A549 (cell line): Measurements from ENCODE around the gene SAMD8. TPM values are rescaled to one million over a fixed set of nuclear protein-coding genes. Genes with fewer than 3 reads are reported as not detected.

Experiments used
- ATAC-seq, 2 experiments: fragments of 200-7000 bp in 1 of 2; fragments of >200 bp in 1 of 2; cut with Nextera tagmentation in 1 of 2; cut with Tn5 transposase in 1 of 2; 3 replicates each; pipeline versions ENCODE4 v1.8.0 to v1.9.1; 2018 to 2020; ENCODE audit warnings: mild to moderate bottlenecking in 1 of 2, moderate library complexity in 1 of 2
- CTCF ChIA-PET: fragments of 300-600 bp; sonication (Branson Sonifier 250); formaldehyde crosslinking; extraction: SDS; loops from one replicate; lab custom pipeline; 2021; ENCODE audit warnings: antibody characterized with exemption, inconsistent platforms; lab: Yijun Ruan, JAX
- POLR2A ChIA-PET: fragments of 350-600 bp; formaldehyde crosslinking; extraction: SDS; loops from one replicate; lab custom pipeline; 2021; ENCODE audit warnings: antibody characterized with exemption, inconsistent platforms; lab: Yijun Ruan, JAX
- DNase-seq, 2 experiments: peaks; one replicate each; pipeline versions ENCODE4 v3.0.0 to v3.0.0-alpha.2; 2011 to 2016; ENCODE audit warnings: low read depth in 1 of 2, low spot score in 1 of 2
- FAIRE-seq: peaks from 2 replicates; lab custom pipeline; 2011; peaks lifted over from hg19 to GRCh38; lab: Jason Lieb, UNC
- H3K27ac ChIP-seq, 2 experiments: fragments of >200 bp; sonication (Bioruptor Twin); formaldehyde crosslinking; 3 replicates each; pipeline ENCODE4 v1.5.1; 2016 to 2017
- H3K4me1 ChIP-seq: fragments of >200 bp; sonication (Bioruptor Twin); formaldehyde crosslinking; 3 replicates; pipeline ENCODE4 v1.6.1; 2016
- H3K4me2 ChIP-seq: fragments of >200 bp; sonication (Bioruptor Twin); formaldehyde crosslinking; 3 replicates; pipeline ENCODE4 v1.6.1; 2016
- H3K4me3 ChIP-seq: fragments of >200 bp; sonication (Bioruptor Twin); formaldehyde crosslinking; 3 replicates; pipeline ENCODE4 v1.5.1; 2016
- H3K9me3 ChIP-seq: fragments of >200 bp; sonication (Bioruptor Twin); formaldehyde crosslinking; 3 replicates; pipeline ENCODE4 v1.6.1; 2016
- CBX2 ChIP-seq: fragments of 200-600 bp; sonication (generic); IDR thresholded peaks from 2 replicates; pipeline ENCODE4 v1.6.1; 2016; ENCODE audit warnings: low read depth, mild to moderate bottlenecking, borderline replicate concordance
- CBX8 ChIP-seq: fragments of 200-600 bp; sonication (generic); IDR thresholded peaks from 2 replicates; pipeline ENCODE4 v1.6.1; 2016
- CEBPB ChIP-seq, 2 experiments: fragments of >200 bp in 1 of 2; sonication (Bioruptor Twin) in 1 of 2; formaldehyde crosslinking in 1 of 2; IDR thresholded peaks; 2 replicates each; pipeline ENCODE4 v1.6.1; 2012 to 2016
- EHMT2 ChIP-seq: fragments of 200-600 bp; sonication (generic); IDR thresholded peaks from 2 replicates; pipeline ENCODE4 v1.6.1; 2016; ENCODE audit warnings: antibody characterized with exemption, low read depth, mild to moderate bottlenecking, moderate library complexity
- EP300 ChIP-seq, 2 experiments: fragments of >200 bp; sonication (Bioruptor Twin); formaldehyde crosslinking; IDR thresholded peaks; 2 replicates in 1 of 2; 3 replicates in 1 of 2; pipeline ENCODE4 v1.6.1; 2016 to 2017
- FOSB ChIP-seq: fragments of 250-450 bp; sonication (Bioruptor Pico); IDR thresholded peaks from 2 replicates; pipeline ENCODE4 v1.5.0; 2020; ENCODE audit warnings: mild to moderate bottlenecking, moderate library complexity
- FOSL2 ChIP-seq, 2 experiments: fragments of 450-650 bp in 1 of 2; fragments of >200 bp in 1 of 2; sonication (Bioruptor Twin) in 1 of 2; formaldehyde crosslinking; IDR thresholded peaks; 2 replicates each; pipeline versions ENCODE4 v1.5.0 to v1.6.1; 2016 to 2020; ENCODE audit warnings: mild to moderate bottlenecking in 1 of 2, moderate library complexity in 1 of 2
- FOXS1 ChIP-seq: fragments of 250-450 bp; sonication (Bioruptor Pico); IDR thresholded peaks from 2 replicates; pipeline ENCODE4 v1.5.0; 2020; ENCODE audit warnings: mild to moderate bottlenecking, moderate library complexity
- GATA3 ChIP-seq: IDR thresholded peaks from 2 replicates; pipeline ENCODE4 v1.6.1; 2012; ENCODE audit warnings: borderline replicate concordance
- HDAC2 ChIP-seq: fragments of 200-600 bp; sonication (generic); IDR thresholded peaks from 2 replicates; pipeline ENCODE4 v1.6.1; 2016
- HOXA7 ChIP-seq: fragments of 250-450 bp; sonication (Bioruptor Pico); IDR thresholded peaks from 2 replicates; pipeline ENCODE4 v1.5.0; 2020; ENCODE audit warnings: mild to moderate bottlenecking, moderate library complexity
- KDM1A ChIP-seq: fragments of 200-600 bp; sonication (generic); IDR thresholded peaks from 2 replicates; pipeline ENCODE4 v1.6.1; 2016; ENCODE audit warnings: low read depth, mild to moderate bottlenecking
- MAZ ChIP-seq: fragments of 150-350 bp; IDR thresholded peaks from 2 replicates; pipeline ENCODE4 v1.6.1; 2014; ENCODE audit warnings: antibody characterized with exemption, low read depth, low read length, borderline replicate concordance
- MYC ChIP-seq: IDR thresholded peaks from 2 replicates; pipeline ENCODE4 v1.6.1; 2012; ENCODE audit warnings: mild to moderate bottlenecking, inconsistent platforms, low read length, improper control_type of control experiment, borderline replicate concordance
- NPAS2 ChIP-seq: fragments of 250-450 bp; sonication (Bioruptor Pico); IDR thresholded peaks from 2 replicates; pipeline ENCODE4 v1.8.0; 2022; ENCODE audit warnings: mild to moderate bottlenecking, moderate library complexity, borderline replicate concordance
- NR3C1 ChIP-seq: fragments of >200 bp; sonication (Bioruptor Twin); formaldehyde crosslinking; IDR thresholded peaks from 3 replicates; pipeline ENCODE4 v1.6.1; 2017
- POLR2A ChIP-seq: IDR thresholded peaks from 2 replicates; pipeline ENCODE4 v1.6.1; 2012; ENCODE audit warnings: mild to moderate bottlenecking, low read length
- POLR2AphosphoS2 ChIP-seq: conservative IDR thresholded peaks from 2 replicates; pipeline ENCODE4 v1.6.1; 2012; ENCODE audit warnings: low read length, improper control_type of control experiment, inconsistent platforms
- RFX5 ChIP-seq: fragments of 450-650 bp; IDR thresholded peaks from 2 replicates; pipeline ENCODE4 v1.7.1; 2014; ENCODE audit warnings: antibody characterized with exemption, mild to moderate bottlenecking, moderate library complexity
- SREBF2 ChIP-seq: fragments of 450-650 bp; IDR thresholded peaks from 2 replicates; pipeline ENCODE4 v1.6.1; 2014; ENCODE audit warnings: mild to moderate bottlenecking, moderate library complexity
- TFCP2L1 ChIP-seq: fragments of 250-450 bp; sonication (Bioruptor Pico); IDR thresholded peaks from 2 replicates; pipeline ENCODE4 v1.5.0; 2021; ENCODE audit warnings: mild to moderate bottlenecking
- ZNF302 ChIP-seq: fragments of 250-450 bp; sonication (Bioruptor Pico); IDR thresholded peaks from 2 replicates; pipeline ENCODE4 v1.9.0; 2021; ENCODE audit warnings: inconsistent platforms, mild to moderate bottlenecking, moderate library complexity
- ZSCAN20 ChIP-seq: fragments of 250-450 bp; sonication (Bioruptor Pico); IDR thresholded peaks from 2 replicates; pipeline ENCODE4 v1.8.0; 2022; ENCODE audit warnings: mild to moderate bottlenecking, moderate library complexity
- WGBS: methylation state at CpG from one replicate; pipeline ENCODE4 v1.1.6; 2017; ENCODE audit errors: missing lambda C conversion rate; 5-methylcytosine and 5-hydroxymethylcytosine counted together
- polyA plus RNA-seq, 4 experiments: library from polyadenylated mRNA; depleted of rRNA in 3 of 4; stranded (reverse); fragments of >200 nt; fragmentation: RNase III in 1 of 4; extraction: RNeasy Plus Mini Kit Qiagen cat#74134 plus additional on column Dnase treatment in 1 of 4; gene quantifications; 2 replicates in 3 of 4; 3 replicates in 1 of 4; pipeline ENCODE4 v1.2.3, GENCODE V29; 2011 to 2017
- TF ChIP-seq, protein P1 (sequence below): fragments of >200 bp; sonication (Bioruptor Twin); formaldehyde crosslinking; IDR thresholded peaks from 3 replicates; pipeline ENCODE4 v1.5.1; 2016
- TF ChIP-seq, protein P2 (sequence below): IDR thresholded peaks from 2 replicates; pipeline ENCODE4 v1.6.1; 2012
- TF ChIP-seq, protein P3 (sequence below): IDR thresholded peaks from 2 replicates; pipeline ENCODE4 v1.6.1; 2012
- TF ChIP-seq, protein P4 (sequence below): IDR thresholded peaks from 2 replicates; pipeline ENCODE4 v1.6.1; 2012; ENCODE audit warnings: low read depth, borderline replicate concordance
- TF ChIP-seq, protein P5 (sequence below): fragments of 150-350 bp; IDR thresholded peaks from 2 replicates; pipeline ENCODE4 v1.6.1; 2014; ENCODE audit warnings: low read depth, mild to moderate bottlenecking, low read length

SAMD8 gene
- polyA plus RNA-seq, 2 of the 4 experiments (the other 2 are of a cell fraction), result 10.9 to 27.9 TPM

DNA sequence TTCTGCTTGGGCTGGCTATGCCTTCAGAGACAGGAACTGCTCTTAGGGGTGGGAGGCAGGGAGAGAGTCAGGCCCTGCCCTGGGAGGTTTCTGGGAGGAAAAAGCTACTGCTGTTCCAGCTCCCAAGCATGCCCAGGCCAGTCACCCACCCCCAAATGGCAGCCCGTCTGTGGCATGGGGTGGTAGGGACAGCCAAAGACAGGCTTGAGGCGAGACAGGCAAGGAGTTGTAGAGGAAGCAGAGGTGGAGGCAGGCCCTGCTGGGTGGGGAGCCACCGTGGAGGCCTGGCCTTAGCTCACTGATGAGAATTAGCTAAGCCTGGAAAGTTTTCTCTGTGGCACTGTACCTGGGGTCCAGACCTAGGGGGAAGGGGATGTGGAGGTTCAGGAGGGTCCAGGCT is 6.6 kb upstream of the SAMD8 start:
- Histone ChIP-seq H3K4me2 (no peak overlapping the region), H3K4me3 (no peak overlapping the region), H3K9me3 (no peaks in the 10 kb centered on the region), H3K4me1 (peaks cover 7% of the 10 kb centered on the region; the same call in 1 of the 3 replicates), H3K27ac (peak overlapping the region in 1 of 2 experiments; percentile 34; a peak in 2 of 6 replicates)
- CTCF ChIA-PET, result interaction anchor here (0.9 to 16.8 kb wide), 4 partner anchors 82 to 978 kb away, joined by 3 to 210 read pairs (median 6); partner anchors contain the start of gene COMTD1
- ATAC-seq (no peak), FAIRE-seq (no peak), DNase-seq (no peak)
- TF ChIP-seq POLR2AphosphoS2, result no peak
- TF ChIP-seq EP300 (IDR thresholded peaks at IDR 0.05), result no peak
- TF ChIP-seq NR3C1, result no peak
- TF ChIP-seq CEBPB (IDR thresholded peaks at IDR 0.05), result no peak
- TF ChIP-seq MYC, result no peak
- no peak for TF ChIP-seq FOSB (CRISPR knock-in tag)
- no peak for TF ChIP-seq ZSCAN20 (CRISPR knock-in tag)
- TF ChIP-seq SREBF2, result no peak
- TF ChIP-seq NPAS2 (CRISPR knock-in tag), result no peak
- TF ChIP-seq GATA3, result no peak
- TF ChIP-seq EHMT2, result no peak
- TF ChIP-seq, protein P1, sequence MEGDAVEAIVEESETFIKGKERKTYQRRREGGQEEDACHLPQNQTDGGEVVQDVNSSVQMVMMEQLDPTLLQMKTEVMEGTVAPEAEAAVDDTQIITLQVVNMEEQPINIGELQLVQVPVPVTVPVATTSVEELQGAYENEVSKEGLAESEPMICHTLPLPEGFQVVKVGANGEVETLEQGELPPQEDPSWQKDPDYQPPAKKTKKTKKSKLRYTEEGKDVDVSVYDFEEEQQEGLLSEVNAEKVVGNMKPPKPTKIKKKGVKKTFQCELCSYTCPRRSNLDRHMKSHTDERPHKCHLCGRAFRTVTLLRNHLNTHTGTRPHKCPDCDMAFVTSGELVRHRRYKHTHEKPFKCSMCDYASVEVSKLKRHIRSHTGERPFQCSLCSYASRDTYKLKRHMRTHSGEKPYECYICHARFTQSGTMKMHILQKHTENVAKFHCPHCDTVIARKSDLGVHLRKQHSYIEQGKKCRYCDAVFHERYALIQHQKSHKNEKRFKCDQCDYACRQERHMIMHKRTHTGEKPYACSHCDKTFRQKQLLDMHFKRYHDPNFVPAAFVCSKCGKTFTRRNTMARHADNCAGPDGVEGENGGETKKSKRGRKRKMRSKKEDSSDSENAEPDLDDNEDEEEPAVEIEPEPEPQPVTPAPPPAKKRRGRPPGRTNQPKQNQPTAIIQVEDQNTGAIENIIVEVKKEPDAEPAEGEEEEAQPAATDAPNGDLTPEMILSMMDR, result no peak
- TF ChIP-seq, protein P2, sequence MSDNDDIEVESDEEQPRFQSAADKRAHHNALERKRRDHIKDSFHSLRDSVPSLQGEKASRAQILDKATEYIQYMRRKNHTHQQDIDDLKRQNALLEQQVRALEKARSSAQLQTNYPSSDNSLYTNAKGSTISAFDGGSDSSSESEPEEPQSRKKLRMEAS, result no peak
- TF ChIP-seq RFX5, result no peak
- no peak for TF ChIP-seq FOSL2 (IDR thresholded peaks at IDR 0.05)
- TF ChIP-seq FOSL2 (CRISPR knock-in tag; IDR thresholded peaks at IDR 0.05), result no peak
- WGBS, result 60% methylated on average over 2 of the region's 3 CpGs
- POLR2A ChIA-PET, result no interaction called here

DNA sequence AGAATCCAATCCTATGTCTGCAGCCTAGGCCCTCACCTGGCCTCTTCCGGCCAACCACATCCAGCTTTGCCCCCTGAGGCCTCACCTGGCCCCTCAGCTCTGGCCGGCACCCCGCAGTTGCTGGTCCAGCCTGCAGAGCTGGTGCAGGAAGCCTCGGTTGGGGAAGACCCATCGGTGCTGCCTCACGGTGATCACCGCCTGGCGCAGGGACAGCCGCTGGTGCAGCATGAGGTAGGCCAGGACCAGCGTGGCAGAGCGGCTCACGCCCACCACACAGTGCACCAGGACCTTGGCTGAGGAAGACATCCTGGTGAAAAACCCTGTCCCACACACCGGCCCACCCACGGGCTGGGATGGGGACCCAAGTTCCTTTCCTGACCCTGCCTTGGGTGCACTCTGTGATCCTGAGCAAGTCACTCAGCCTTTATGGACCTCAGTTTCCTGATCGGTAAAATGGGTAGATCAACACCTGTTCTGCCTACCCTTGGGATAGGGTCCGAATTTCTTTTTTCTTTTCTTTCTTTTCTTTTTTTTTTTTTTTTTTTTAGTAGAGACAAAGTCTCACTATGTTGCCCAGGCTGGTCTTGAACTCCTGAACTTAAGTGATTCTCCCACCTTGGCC is 5.8 kb upstream of the SAMD8 start:
- no peak for ATAC-seq
- TF ChIP-seq CBX8 (no peak), TFCP2L1 (CRISPR knock-in tag) (no peak), RFX5 (no peak), POLR2A (no peak), KDM1A (no peak), MAZ (no peak), HDAC2 (no peak), CBX2 (no peak), FOXS1 (CRISPR knock-in tag) (no peak), HOXA7 (CRISPR knock-in tag) (no peak), ZNF302 (CRISPR knock-in tag) (no peak)
- TF ChIP-seq, protein P3, sequence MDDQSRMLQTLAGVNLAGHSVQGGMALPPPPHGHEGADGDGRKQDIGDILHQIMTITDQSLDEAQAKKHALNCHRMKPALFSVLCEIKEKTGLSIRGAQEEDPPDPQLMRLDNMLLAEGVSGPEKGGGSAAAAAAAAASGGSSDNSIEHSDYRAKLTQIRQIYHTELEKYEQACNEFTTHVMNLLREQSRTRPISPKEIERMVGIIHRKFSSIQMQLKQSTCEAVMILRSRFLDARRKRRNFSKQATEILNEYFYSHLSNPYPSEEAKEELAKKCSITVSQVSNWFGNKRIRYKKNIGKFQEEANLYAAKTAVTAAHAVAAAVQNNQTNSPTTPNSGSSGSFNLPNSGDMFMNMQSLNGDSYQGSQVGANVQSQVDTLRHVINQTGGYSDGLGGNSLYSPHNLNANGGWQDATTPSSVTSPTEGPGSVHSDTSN, result no peak
- TF ChIP-seq, protein P4, sequence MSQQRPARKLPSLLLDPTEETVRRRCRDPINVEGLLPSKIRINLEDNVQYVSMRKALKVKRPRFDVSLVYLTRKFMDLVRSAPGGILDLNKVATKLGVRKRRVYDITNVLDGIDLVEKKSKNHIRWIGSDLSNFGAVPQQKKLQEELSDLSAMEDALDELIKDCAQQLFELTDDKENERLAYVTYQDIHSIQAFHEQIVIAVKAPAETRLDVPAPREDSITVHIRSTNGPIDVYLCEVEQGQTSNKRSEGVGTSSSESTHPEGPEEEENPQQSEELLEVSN, result no peak
- TF ChIP-seq, protein P5, sequence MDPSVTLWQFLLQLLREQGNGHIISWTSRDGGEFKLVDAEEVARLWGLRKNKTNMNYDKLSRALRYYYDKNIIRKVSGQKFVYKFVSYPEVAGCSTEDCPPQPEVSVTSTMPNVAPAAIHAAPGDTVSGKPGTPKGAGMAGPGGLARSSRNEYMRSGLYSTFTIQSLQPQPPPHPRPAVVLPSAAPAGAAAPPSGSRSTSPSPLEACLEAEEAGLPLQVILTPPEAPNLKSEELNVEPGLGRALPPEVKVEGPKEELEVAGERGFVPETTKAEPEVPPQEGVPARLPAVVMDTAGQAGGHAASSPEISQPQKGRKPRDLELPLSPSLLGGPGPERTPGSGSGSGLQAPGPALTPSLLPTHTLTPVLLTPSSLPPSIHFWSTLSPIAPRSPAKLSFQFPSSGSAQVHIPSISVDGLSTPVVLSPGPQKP, result no peak
- POLR2A ChIA-PET, result no interaction called here
- CTCF ChIA-PET, result interaction anchor here (1.4 to 16.8 kb wide), 3 partner anchors 10 to 859 kb away, joined by 3 to 210 read pairs (median 6); no protein-coding TSS in a partner anchor
- Histone ChIP-seq H3K4me3 (no peak overlapping the region), H3K9me3 (no peaks in the 10 kb centered on the region), H3K27ac (no peak overlapping the region; a peak in 1 of 6 replicates), H3K4me2 (no peak overlapping the region), H3K4me1 (peaks cover 11% of the 10 kb centered on the region; the same call in 2 of the 3 replicates)
- WGBS, result 89% methylated on average over 7 of the region's 16 CpGs
- FAIRE-seq, result no peak
- no peak for DNase-seq
